Stimulated activated CD4-positive, alpha-beta T cell treated with anti-CD3 and anti-CD28 coated beads, TNF-alpha, amount 100 ng/mL, for 48 hours (primary cell): ENCODE data around the gene LUC7L.
A peak's percentile ranks its signal among the peaks of the same experiment; 100 is the strongest.
"Not testable (repeated sequence)": the region's sequence is repeated elsewhere in the genome, so short reads cannot be mapped to it uniquely, and the experiment has no call there.

ENCODE experiments used
- DNase-seq, 3 donors: peaks; one replicate each; pipeline ENCODE4 v3.0.0-alpha.2; 2020; ENCODE audit warnings: low read depth in 3 of 3

LUC7L gene

GRCh38 chr16:263944-264343 is 34.7 kb upstream of the LUC7L start:
- DNase-seq = no peak

GRCh38 chr16:263182-263774 is 34.0 kb upstream of the LUC7L start:
- no peak for DNase-seq

GRCh38 chr16:262121-262745 is 33.0 kb upstream of the LUC7L start:
- DNase-seq = no peak

GRCh38 chr16:261031-261691 is 31.9 kb upstream of the LUC7L start:
- no peak for DNase-seq

GRCh38 chr16:260326-260725 is 31.1 kb upstream of the LUC7L start:
- no peak for DNase-seq

- DNase-seq = no peak
These were observed 30.6 kb upstream of the LUC7L start for GRCh38 chr16:259814-260253.

- no peak for DNase-seq
These were observed 30.0 kb upstream of the LUC7L start for GRCh38 chr16:259226-259625.

- not testable (repeated sequence) for DNase-seq
These were observed 28.8 kb upstream of the LUC7L start for GRCh38 chr16:258091-258490.

- no peak for DNase-seq
These were observed 25.9 kb upstream of the LUC7L start for GRCh38 chr16:255183-255582.

GRCh38 chr16:254461-254860 is 25.2 kb upstream of the LUC7L start:
- DNase-seq = no peak

GRCh38 chr16:253833-254232 is 24.6 kb upstream of the LUC7L start:
- no peak for DNase-seq

GRCh38 chr16:252366-253337 is 23.4 kb upstream of the LUC7L start:
- no peak for DNase-seq

GRCh38 chr16:249431-249830 is 20.2 kb upstream of the LUC7L start:
- no peak for DNase-seq

- no peak for DNase-seq
These were observed 17.8 kb upstream of the LUC7L start for GRCh38 chr16:247027-247426.

- no peak for DNase-seq
These were observed 15.9 kb upstream of the LUC7L start for GRCh38 chr16:245105-245504.

GRCh38 chr16:243348-243747 is 14.1 kb upstream of the LUC7L start:
- no peak for DNase-seq

GRCh38 chr16:242281-242680 is 13.0 kb upstream of the LUC7L start:
- DNase-seq = no peak

- no peak for DNase-seq
These were observed 11.3 kb upstream of the LUC7L start for GRCh38 chr16:240559-240958.

GRCh38 chr16:239948-240277 is 10.7 kb upstream of the LUC7L start:
- DNase-seq = no peak

GRCh38 chr16:234468-235305 is 5.4 kb upstream of the LUC7L start, which contains the start of gene FAM234A:
FAM234A (plus strand) TSS chr16:234821; CDS start chr16:254414, 19,593 bp downstream.
- peak; percentile 90 to 98 (median 90) for DNase-seq

GRCh38 chr16:230949-231348 is 1.7 kb upstream of the LUC7L start:
- no peak for DNase-seq
